K562 (cell line): Measurements from ENCODE around the gene SPATA31C1. TPM values are rescaled to one million over a fixed set of nuclear protein-coding genes. Genes with fewer than 3 reads are reported as not detected.

Experiments
- ATAC-seq: fragments of 200-7000 bp; cut with Tn5 transposase; 3 replicates; pipeline ENCODE4 v1.9.1; 2020; ENCODE audit warnings: moderate library complexity
- BruUV-seq: library from RNA; stranded (reverse); fragments of 400-500 nt; replicated peaks from 2 replicates; lab custom pipeline; 2021; lab: Mats Ljungman, UMichigan
- CTCF ChIA-PET: fragments of 300-600 bp; formaldehyde crosslinking; extraction: SDS; loops from one replicate; lab custom pipeline; 2021; ENCODE audit warnings: low intra/inter-chr PET ratio; lab: Yijun Ruan, JAX
- POLR2A ChIA-PET: fragments of 300-600, 350-650 bp; sonication (Branson Sonifier 250); formaldehyde crosslinking; extraction: SDS; loops from one replicate; lab custom pipeline; 2021; ENCODE audit warnings: antibody characterized with exemption, inconsistent platforms; lab: Yijun Ruan, JAX
- DNase-seq, 4 experiments: peaks; one replicate each; pipeline versions ENCODE4 v3.0.0 to v3.0.0-alpha.2; 2011 to 2018; ENCODE audit warnings: low spot score in 3 of 4, mixed read lengths in 3 of 4; ENCODE audit errors: extremely low read depth in 1 of 4
- FAIRE-seq: peaks from 2 replicates; lab custom pipeline; 2011; peaks lifted over from hg19 to GRCh38; lab: Jason Lieb, UNC
- H2AFZ ChIP-seq: 2 replicates; pipeline ENCODE4 v1.6.0; 2011; ENCODE audit warnings: low read depth, low read length, control low read depth, inconsistent platforms
- H3K27ac ChIP-seq: fragments of 200-600 bp; 3 replicates; pipeline ENCODE4 v1.8.0; 2011; ENCODE audit warnings: low read depth, mild to moderate bottlenecking, control low read depth, inconsistent platforms, low read length, moderate library complexity, mixed read lengths; ENCODE audit errors: extremely low read depth
- H3K27me3 ChIP-seq, 2 experiments: fragments of 300-600 bp in 1 of 2; 2 replicates in 1 of 2; 3 replicates in 1 of 2; pipeline versions ENCODE4 v1.6.0 to v1.8.0; 2011; ENCODE audit warnings: inconsistent platforms in 2 of 2, low read length in 2 of 2, mild to moderate bottlenecking in 1 of 2, mixed read lengths in 1 of 2, moderate library complexity in 1 of 2; ENCODE audit not compliant: control insufficient read depth in 2 of 2, insufficient read depth in 2 of 2
- H3K36me3 ChIP-seq: fragments of 300-600 bp; 3 replicates; pipeline ENCODE4 v1.8.0; 2011; ENCODE audit warnings: mild to moderate bottlenecking, low read length, inconsistent platforms; ENCODE audit not compliant: control insufficient read depth, insufficient read depth
- H3K4me1 ChIP-seq, 2 experiments: fragments of 200-600 bp in 1 of 2; replicated peaks in 1 of 2; 2 replicates in 1 of 2; 3 replicates in 1 of 2; pipeline versions ENCODE4 v1.5.1 to v1.8.0; 2011; ENCODE audit warnings: inconsistent platforms in 2 of 2, low read length in 2 of 2, mild to moderate bottlenecking in 1 of 2, mixed read lengths in 1 of 2, moderate library complexity in 1 of 2; ENCODE audit not compliant: control insufficient read depth in 2 of 2, insufficient read depth in 2 of 2
- H3K4me2 ChIP-seq: 2 replicates; pipeline ENCODE4 v1.6.1; 2011; ENCODE audit warnings: low read length, control low read depth, inconsistent platforms, mixed read lengths; ENCODE audit not compliant: insufficient read depth
- H3K4me3 ChIP-seq: fragments of 200-600 bp; sonication (generic), shearing (Covaris generic); 2 replicates; pipeline ENCODE4 v1.5.1; 2016; ENCODE audit warnings: control low read depth, inconsistent platforms
- H3K79me2 ChIP-seq: fragments of 200-600 bp; 3 replicates; pipeline ENCODE4 v1.8.0; 2011; ENCODE audit warnings: low read length, inconsistent platforms; ENCODE audit not compliant: control insufficient read depth, insufficient read depth
- H3K9ac ChIP-seq, 2 experiments: 2 replicates each; pipeline versions ENCODE4 v1.6.0 to v1.6.1; 2011; ENCODE audit warnings: low read depth in 2 of 2, low read length in 2 of 2, control low read depth in 1 of 2, inconsistent platforms in 1 of 2, mild to moderate bottlenecking in 1 of 2, mixed read lengths in 1 of 2; ENCODE audit not compliant: insufficient read depth in 1 of 2
- H3K9me1 ChIP-seq: one replicate; pipeline ENCODE4 v1.6.0; 2011; ENCODE audit warnings: inconsistent platforms, mild to moderate bottlenecking, low read length, moderate library complexity; ENCODE audit not compliant: control insufficient read depth, insufficient read depth
- H3K9me3 ChIP-seq: replicated peaks from 2 replicates; pipeline ENCODE4 v1.5.1; 2011; ENCODE audit warnings: low read depth, low read length, inconsistent platforms; ENCODE audit not compliant: control insufficient read depth, insufficient read depth
- H4K20me1 ChIP-seq: replicated peaks from 2 replicates; pipeline ENCODE4 v1.6.1; 2011; ENCODE audit warnings: low read length, inconsistent platforms, mixed read lengths; ENCODE audit not compliant: control insufficient read depth, insufficient read depth
- FOXP1 ChIP-seq: sonication (generic); formaldehyde crosslinking; IDR thresholded peaks from 2 replicates; pipeline ENCODE4 v1.8.0; 2022; ENCODE audit warnings: mild to moderate bottlenecking, missing genetic modification reagents
- NFRKB ChIP-seq: fragments of 450-650 bp; IDR thresholded peaks from 2 replicates; pipeline ENCODE4 v1.6.1; 2016; ENCODE audit warnings: low read depth
- RBFOX2 ChIP-seq: fragments of 200-400 bp; formaldehyde crosslinking; IDR thresholded peaks from 2 replicates; pipeline ENCODE4 v1.6.1; 2017; ENCODE audit warnings: low read depth, mild to moderate bottlenecking, low read length, moderate library complexity
- ZNF707 ChIP-seq: fragments of 250-450 bp; sonication (Bioruptor Pico); conservative IDR thresholded peaks from 2 replicates; pipeline ENCODE4 v1.8.0; 2022; ENCODE audit warnings: inconsistent platforms, mild to moderate bottlenecking, moderate library complexity
- WGBS: fragments of 100-300 bp; shearing (Covaris generic); methylation state at CpG from one replicate; pipeline ENCODE4 v1.1.6; 2016; ENCODE audit warnings: low coverage, mixed read lengths; ENCODE audit not compliant: insufficient coverage; ENCODE audit errors: missing lambda C conversion rate; 5-methylcytosine and 5-hydroxymethylcytosine counted together
- in situ Hi-C: fragments of 300-500 bp; cut with MboI; formaldehyde crosslinking; loops from 4 replicates; pipeline ENCODE4 v1.15.0; 2018; ENCODE audit warnings: inconsistent platforms, mixed read lengths
- intact Hi-C: fragments of 100-400 bp; cut with micrococcal nuclease; formaldehyde crosslinking; loops from 2 replicates; pipeline ENCODE4 v1.14.2; 2022
- polyA plus RNA-seq, 8 experiments: library from polyadenylated mRNA; depleted of rRNA in 4 of 8; stranded (reverse) in 5 of 8; unstranded in 3 of 8; fragments of >200 nt; fragmentation: Nextera tagmentation in 2 of 8; fragmentation: Illumina TruSeq in 1 of 8; extraction: Ambion mirVana in 2 of 8; extraction: Trizol in 1 of 8; gene quantifications; 2 replicates each; pipeline versions ENCODE4 v1.2.1 to v1.2.3, GENCODE V29; 2011 to 2014; ENCODE audit warnings: inconsistent platforms in 1 of 8, missing spikeins in 1 of 8
- total RNA-seq, 7 experiments: library from RNA; depleted of rRNA in 6 of 7; stranded (reverse); fragments of >200 nt in 6 of 7; fragmentation: Illumina TruSeq in 2 of 7; extraction: Trizol in 2 of 7; gene quantifications; 2 replicates each; pipeline versions ENCODE4 v1.2.1 to v1.2.3, GENCODE V29; 2011 to 2021; ENCODE audit warnings: low replicate concordance in 1 of 7
- TF ChIP-seq, protein P1 (sequence below), 2 experiments: fragments of 450-650 bp in 1 of 2; sonication (generic) in 1 of 2; formaldehyde crosslinking in 1 of 2; IDR thresholded peaks in 1 of 2; conservative IDR thresholded peaks in 1 of 2; 2 replicates each; pipeline versions ENCODE4 v1.6.1 to v1.8.1; 2016 to 2023; ENCODE audit warnings: mild to moderate bottlenecking in 2 of 2, moderate library complexity in 2 of 2, inconsistent platforms in 1 of 2, missing genetic modification reagents in 1 of 2

The SPATA31C1 gene
- total and polyA plus RNA-seq, 9 of the 15 experiments (the other 6 are each of a cell fraction or from before 2014, with no cell fraction given): 0.03 to 0.15 (median 0.05) TPM; not detected in 3

- BruUV-seq: no TSS peak
Observed at GRCh38 chr9:87973122-87973521, 55.4 kb downstream of the SPATA31C1 start.

More at GRCh38 chr9:87973122-87973521, 55.4 kb downstream of the SPATA31C1 start:
- no peak overlapping the region for H3K27ac ChIP-seq
- H3K9me1 ChIP-seq: no peaks in the 10 kb centered on the region
- no peak overlapping the region for H3K4me2 ChIP-seq
- intact Hi-C loops (no loop called here), in situ Hi-C loops (loop anchor here (25.0 kb wide), 2 partner anchors 589 to 1039 kb away; no protein-coding TSS in a partner anchor)
- CTCF ChIA-PET: no interaction called here
- no peaks in the 10 kb centered on the region for H3K27me3 ChIP-seq
- no peaks in the 10 kb centered on the region for H3K36me3 ChIP-seq
- no peaks in the 10 kb centered on the region for H3K9me3 ChIP-seq
- POLR2A ChIA-PET: interaction anchor here (0.6 to 0.7 kb wide), 3 partner anchors 212 to 1338 kb away, joined by 3 to 4 read pairs (median 3); no protein-coding TSS in a partner anchor
- no peak overlapping the region for H3K9ac ChIP-seq
- peaks cover 0 to 14% of the 10 kb centered on the region in 2 experiments; a peak in 3 of 5 replicates for H3K4me1 ChIP-seq
- no peak for DNase-seq
- WGBS: 8% methylated on average over 5 of the region's 5 CpGs
- H3K79me2 ChIP-seq: no peaks in the 10 kb centered on the region
- no peak overlapping the region for H2AFZ ChIP-seq
- H4K20me1 ChIP-seq: no peaks in the 10 kb centered on the region
- TF ChIP-seq NFRKB (no peak), RBFOX2 (no peak), ZNF707 (CRISPR knock-in tag) (no peak), FOXP1 (CRISPR knock-in tag) (no peak)
- TF ChIP-seq, protein P1, sequence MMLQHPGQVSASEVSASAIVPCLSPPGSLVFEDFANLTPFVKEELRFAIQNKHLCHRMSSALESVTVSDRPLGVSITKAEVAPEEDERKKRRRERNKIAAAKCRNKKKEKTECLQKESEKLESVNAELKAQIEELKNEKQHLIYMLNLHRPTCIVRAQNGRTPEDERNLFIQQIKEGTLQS (IDR thresholded peaks at IDR 0.05): no peak
- TF ChIP-seq, protein P1 (CRISPR knock-in tag; conservative IDR thresholded peaks at IDR 0.05): no peak
- no peak for ATAC-seq
- no peak overlapping the region for H3K4me3 ChIP-seq
- FAIRE-seq: no peak

Other genes with a start within 250 kb of the SPATA31C1 start
- 81.5 and 97.6 TPM in 2 replicates for gene CTSL, start 191.8 kb upstream of the SPATA31C1 start, total RNA-seq (2014; rRNA removed)
- 93.7 and 105 TPM in 2 replicates for gene CTSL, start 191.8 kb upstream of the SPATA31C1 start, total RNA-seq (2014; rRNA removed; fragmentation: Illumina TruSeq; extraction: Trizol)
- 73.7 and 78.3 TPM in 2 replicates for gene CTSL, start 191.8 kb upstream of the SPATA31C1 start, total RNA-seq (2015; rRNA removed; fragmentation: Illumina TruSeq; extraction: Trizol)
- 65.7 and 76.4 TPM in 2 replicates for gene CTSL, start 191.8 kb upstream of the SPATA31C1 start, total RNA-seq (2021)
- 82.5 and 165 TPM in 2 replicates for gene CTSL, start 191.8 kb upstream of the SPATA31C1 start, polyA plus RNA-seq (2011; rRNA removed)
- 98.7 and 108 TPM in 2 replicates for gene CTSL, start 191.8 kb upstream of the SPATA31C1 start, polyA plus RNA-seq (2014; fragmentation: Illumina TruSeq; extraction: Trizol)
- 10 to 100 TPM; 55.9 to 61.8 TPM for gene CTSL, start 191.8 kb upstream of the SPATA31C1 start, polyA plus RNA-seq (2014; fragmentation: Nextera tagmentation; extraction: Ambion mirVana)
- gene CTSL, start 191.8 kb upstream of the SPATA31C1 start, polyA plus RNA-seq (2014; rRNA removed): 111 and 118 TPM in 2 replicates
- not detected in 2 replicates for gene SPATA31E1, start 35.1 kb upstream of the SPATA31C1 start, total RNA-seq (2014; rRNA removed)
- not detected in 2 replicates for gene SPATA31E1, start 35.1 kb upstream of the SPATA31C1 start, total RNA-seq (2014; rRNA removed; fragmentation: Illumina TruSeq; extraction: Trizol)
- gene SPATA31E1, start 35.1 kb upstream of the SPATA31C1 start, total RNA-seq (2015; rRNA removed; fragmentation: Illumina TruSeq; extraction: Trizol): not detected in 2 replicates
- not detected in 2 replicates for gene SPATA31E1, start 35.1 kb upstream of the SPATA31C1 start, total RNA-seq (2021)
- gene SPATA31E1, start 35.1 kb upstream of the SPATA31C1 start, polyA plus RNA-seq (2011; rRNA removed): not detected in 2 replicates
- gene SPATA31E1, start 35.1 kb upstream of the SPATA31C1 start, polyA plus RNA-seq (2014; fragmentation: Illumina TruSeq; extraction: Trizol): not detected in 2 replicates
- not detected for gene SPATA31E1, start 35.1 kb upstream of the SPATA31C1 start, polyA plus RNA-seq (2014; fragmentation: Nextera tagmentation; extraction: Ambion mirVana)
- not detected in 2 replicates for gene SPATA31E1, start 35.1 kb upstream of the SPATA31C1 start, polyA plus RNA-seq (2014; rRNA removed)
- 0.32 and 0.41 TPM in 2 replicates for gene CDK20, start 56.6 kb downstream of the SPATA31C1 start, total RNA-seq (2014; rRNA removed)
- gene CDK20, start 56.6 kb downstream of the SPATA31C1 start, total RNA-seq (2014; rRNA removed; fragmentation: Illumina TruSeq; extraction: Trizol): 0.13 and 0.33 TPM in 2 replicates
- gene CDK20, start 56.6 kb downstream of the SPATA31C1 start, total RNA-seq (2015; rRNA removed; fragmentation: Illumina TruSeq; extraction: Trizol): 0.36 and 0.41 TPM in 2 replicates
- 0.44 and 0.72 TPM in 2 replicates for gene CDK20, start 56.6 kb downstream of the SPATA31C1 start, total RNA-seq (2021)
- gene CDK20, start 56.6 kb downstream of the SPATA31C1 start, polyA plus RNA-seq (2011; rRNA removed): 0.28 and 0.65 TPM in 2 replicates
- gene CDK20, start 56.6 kb downstream of the SPATA31C1 start, polyA plus RNA-seq (2014; fragmentation: Illumina TruSeq; extraction: Trizol): 0.45 and 0.50 TPM in 2 replicates
- gene CDK20, start 56.6 kb downstream of the SPATA31C1 start, polyA plus RNA-seq (2014; fragmentation: Nextera tagmentation; extraction: Ambion mirVana): under 1 TPM; 0.10 to 0.35 TPM
- 0.36 and 2.5 TPM in 2 replicates for gene CDK20, start 56.6 kb downstream of the SPATA31C1 start, polyA plus RNA-seq (2014; rRNA removed)
- 0.04 and 0.14 TPM in 2 replicates for gene SPATA31C2, start 220.5 kb downstream of the SPATA31C1 start, total RNA-seq (2014; rRNA removed)
- 0.04 and 0.06 TPM in 2 replicates for gene SPATA31C2, start 220.5 kb downstream of the SPATA31C1 start, total RNA-seq (2014; rRNA removed; fragmentation: Illumina TruSeq; extraction: Trizol)
- 0.04 and 0.08 TPM in 2 replicates for gene SPATA31C2, start 220.5 kb downstream of the SPATA31C1 start, total RNA-seq (2015; rRNA removed; fragmentation: Illumina TruSeq; extraction: Trizol)
- 0.04 and 0.16 TPM in 2 replicates for gene SPATA31C2, start 220.5 kb downstream of the SPATA31C1 start, total RNA-seq (2021)
- 0.06 TPM in 1 of 2 replicates, not detected in the other for gene SPATA31C2, start 220.5 kb downstream of the SPATA31C1 start, polyA plus RNA-seq (2011; rRNA removed)
- 0.16 and 0.17 TPM in 2 replicates for gene SPATA31C2, start 220.5 kb downstream of the SPATA31C1 start, polyA plus RNA-seq (2014; fragmentation: Illumina TruSeq; extraction: Trizol)
- under 1 TPM; 0.23 to 0.27 TPM for gene SPATA31C2, start 220.5 kb downstream of the SPATA31C1 start, polyA plus RNA-seq (2014; fragmentation: Nextera tagmentation; extraction: Ambion mirVana)
- 0.03 and 0.21 TPM in 2 replicates for gene SPATA31C2, start 220.5 kb downstream of the SPATA31C1 start, polyA plus RNA-seq (2014; rRNA removed)